ENCODE results near the gene CFAP77. TPM values are rescaled to one million over a fixed set of nuclear protein-coding genes. Genes with fewer than 3 reads are reported as not detected.

The CFAP77 gene
- total RNA-seq, 4 donors from 2014 or later = 0.44 TPM; not detected in 3

DNA sequence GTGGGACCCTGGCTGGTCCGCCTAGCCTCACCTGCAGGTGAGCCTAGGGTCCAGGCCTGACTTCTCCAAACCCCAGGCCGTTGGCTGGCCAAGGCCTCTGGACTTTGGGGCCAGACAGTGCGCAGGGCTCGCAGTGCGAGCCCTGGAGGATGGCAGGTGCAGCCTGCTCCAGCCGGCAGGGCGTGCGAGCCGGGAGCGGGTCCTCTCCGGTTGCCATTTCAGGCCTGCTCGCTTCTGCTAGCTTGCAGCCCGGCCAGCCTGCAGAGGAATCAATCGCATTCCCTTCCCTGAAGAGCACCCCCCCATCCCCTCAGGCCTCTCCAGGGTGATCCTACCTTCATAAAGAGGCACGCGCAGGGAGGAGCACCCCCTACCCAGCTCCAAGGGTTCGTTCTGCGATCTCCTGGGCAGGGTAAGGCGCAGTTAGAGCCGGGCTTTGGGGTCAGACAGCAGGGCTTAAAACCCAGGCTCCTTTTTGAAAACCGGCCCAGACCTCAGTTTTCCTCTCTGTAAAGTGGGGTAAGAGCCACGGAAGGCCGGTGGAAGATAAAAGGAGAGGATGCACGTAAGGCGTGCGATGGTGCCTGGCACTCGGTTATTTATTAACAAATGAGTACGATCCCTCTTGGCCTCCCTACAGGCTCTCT is 178.6 kb downstream of the CFAP77 start:
- H3K9me3 ChIP-seq = no peaks in the 10 kb centered on the region
- peaks cover 0 to 16% of the 10 kb centered on the region in 2 donors for H3K4me1 ChIP-seq
- TF ChIP-seq POLR2A (IDR thresholded peaks at IDR 0.05) = no peak
- TF ChIP-seq, protein P1, sequence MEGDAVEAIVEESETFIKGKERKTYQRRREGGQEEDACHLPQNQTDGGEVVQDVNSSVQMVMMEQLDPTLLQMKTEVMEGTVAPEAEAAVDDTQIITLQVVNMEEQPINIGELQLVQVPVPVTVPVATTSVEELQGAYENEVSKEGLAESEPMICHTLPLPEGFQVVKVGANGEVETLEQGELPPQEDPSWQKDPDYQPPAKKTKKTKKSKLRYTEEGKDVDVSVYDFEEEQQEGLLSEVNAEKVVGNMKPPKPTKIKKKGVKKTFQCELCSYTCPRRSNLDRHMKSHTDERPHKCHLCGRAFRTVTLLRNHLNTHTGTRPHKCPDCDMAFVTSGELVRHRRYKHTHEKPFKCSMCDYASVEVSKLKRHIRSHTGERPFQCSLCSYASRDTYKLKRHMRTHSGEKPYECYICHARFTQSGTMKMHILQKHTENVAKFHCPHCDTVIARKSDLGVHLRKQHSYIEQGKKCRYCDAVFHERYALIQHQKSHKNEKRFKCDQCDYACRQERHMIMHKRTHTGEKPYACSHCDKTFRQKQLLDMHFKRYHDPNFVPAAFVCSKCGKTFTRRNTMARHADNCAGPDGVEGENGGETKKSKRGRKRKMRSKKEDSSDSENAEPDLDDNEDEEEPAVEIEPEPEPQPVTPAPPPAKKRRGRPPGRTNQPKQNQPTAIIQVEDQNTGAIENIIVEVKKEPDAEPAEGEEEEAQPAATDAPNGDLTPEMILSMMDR (IDR thresholded peaks at IDR 0.05) = no peak
- WGBS, 2 donors = 13% methylated on average over 9 to 26 of the region's 28 CpGs
- DNase-seq = no peak
- peaks cover under 1 to 5% of the 10 kb centered on the region in 2 donors for H3K36me3 ChIP-seq
- H3K4me3 ChIP-seq (replicated peaks in 1 of 3) = no peak overlapping the region
- intact Hi-C loops (cut with DNase I) = no loop called here
- no peak overlapping the region for H3K27ac ChIP-seq
- peaks cover 51% of the 10 kb centered on the region for H3K27me3 ChIP-seq

DNA sequence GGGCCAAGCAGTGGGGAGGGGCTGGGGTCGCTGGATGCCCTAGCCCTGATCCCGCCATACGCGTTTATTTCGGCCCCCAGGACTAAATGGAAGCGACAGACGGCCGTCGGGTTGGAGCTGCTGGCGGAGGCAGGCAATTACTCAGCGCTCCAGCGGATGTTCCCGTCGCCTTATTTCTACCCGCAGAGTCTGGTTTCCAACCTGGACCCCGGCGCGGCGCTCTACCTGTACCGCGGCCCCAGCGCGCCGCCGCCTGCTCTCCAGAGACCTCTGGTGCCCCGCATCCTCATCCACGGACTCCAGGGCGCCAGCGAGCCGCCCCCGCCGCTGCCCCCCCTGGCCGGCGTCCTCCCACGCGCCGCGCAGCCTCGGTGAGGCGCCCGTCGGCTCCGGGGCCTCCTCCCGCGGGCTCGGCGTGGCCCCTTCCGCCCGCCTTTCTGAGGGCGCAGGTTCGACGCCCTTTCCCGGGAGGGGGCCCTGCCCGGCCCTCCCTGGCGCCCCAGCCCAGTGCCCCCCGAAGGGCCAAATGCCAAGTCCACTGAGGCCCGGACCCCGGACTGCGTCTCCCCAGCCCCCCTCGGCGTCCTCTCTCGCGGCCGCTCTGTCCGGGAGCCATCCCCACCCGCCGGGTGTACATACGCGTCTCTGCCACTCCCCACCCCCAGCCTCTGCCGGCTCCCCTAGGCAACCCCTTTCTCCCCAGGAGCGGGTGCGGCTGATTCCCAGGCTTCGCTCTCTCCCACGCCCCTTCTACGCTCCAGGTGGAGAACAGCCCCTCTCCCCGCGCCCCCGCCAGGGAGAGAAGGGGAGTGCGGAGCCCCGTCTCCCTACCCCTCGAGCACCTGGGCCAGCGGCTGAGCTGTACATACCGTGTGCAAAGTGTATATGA is 179.4 kb downstream of the CFAP77 start:
- Histone ChIP-seq H3K9me3 (no peaks in the 10 kb centered on the region), H3K4me3 (replicated peaks in 1 of 3) (no peak overlapping the region), H3K27ac (no peak overlapping the region), H3K27me3 (peaks cover 47% of the 10 kb centered on the region), H3K4me1 (peaks cover 0 to 16% of the 10 kb centered on the region in 2 donors), H3K36me3 (peaks cover 8 to 13% of the 10 kb centered on the region in 2 donors)
- DNase-seq = no peak
- intact Hi-C loops (cut with DNase I) = no loop called here
- TF ChIP-seq, protein P1 (IDR thresholded peaks at IDR 0.05) = no peak
- TF ChIP-seq POLR2A (IDR thresholded peaks at IDR 0.05) = no peak
- WGBS, 2 donors = 4 to 6% methylated on average over 13 to 29 of the region's 83 CpGs

DNA sequence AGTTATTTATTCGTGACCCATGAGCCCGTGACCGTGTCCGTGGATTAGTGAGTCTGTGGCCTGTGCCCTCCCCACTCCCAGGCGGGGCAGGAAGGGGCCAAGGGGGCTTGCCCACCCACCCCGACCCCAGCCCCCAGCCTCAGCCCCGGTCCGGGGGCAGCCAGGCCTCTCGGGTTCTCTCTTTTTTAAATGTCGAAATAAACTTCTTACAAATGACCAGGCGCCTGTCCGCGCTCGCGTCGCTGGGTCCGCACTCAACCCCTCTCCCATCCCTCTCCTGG is 180.0 kb downstream of the CFAP77 start:
- whole genome bisulfite sequencing, 2 donors = 4% methylated on average over 10 to 15 of the region's 17 CpGs
- H3K4me3 ChIP-seq (replicated peaks in 1 of 3) = no peak overlapping the region
- TF ChIP-seq POLR2A (IDR thresholded peaks at IDR 0.05) = no peak
- TF ChIP-seq, protein P1 (IDR thresholded peaks at IDR 0.05) = no peak
- intact Hi-C loops (cut with DNase I) = no loop called here
- no peak overlapping the region for H3K27ac ChIP-seq
- H3K4me1 ChIP-seq = peaks cover 0 to 16% of the 10 kb centered on the region in 2 donors
- no peaks in the 10 kb centered on the region for H3K9me3 ChIP-seq
- peaks cover 41% of the 10 kb centered on the region for H3K27me3 ChIP-seq
- peaks cover 14 to 18% of the 10 kb centered on the region in 2 donors for H3K36me3 ChIP-seq
- DNase-seq = no peak

DNA sequence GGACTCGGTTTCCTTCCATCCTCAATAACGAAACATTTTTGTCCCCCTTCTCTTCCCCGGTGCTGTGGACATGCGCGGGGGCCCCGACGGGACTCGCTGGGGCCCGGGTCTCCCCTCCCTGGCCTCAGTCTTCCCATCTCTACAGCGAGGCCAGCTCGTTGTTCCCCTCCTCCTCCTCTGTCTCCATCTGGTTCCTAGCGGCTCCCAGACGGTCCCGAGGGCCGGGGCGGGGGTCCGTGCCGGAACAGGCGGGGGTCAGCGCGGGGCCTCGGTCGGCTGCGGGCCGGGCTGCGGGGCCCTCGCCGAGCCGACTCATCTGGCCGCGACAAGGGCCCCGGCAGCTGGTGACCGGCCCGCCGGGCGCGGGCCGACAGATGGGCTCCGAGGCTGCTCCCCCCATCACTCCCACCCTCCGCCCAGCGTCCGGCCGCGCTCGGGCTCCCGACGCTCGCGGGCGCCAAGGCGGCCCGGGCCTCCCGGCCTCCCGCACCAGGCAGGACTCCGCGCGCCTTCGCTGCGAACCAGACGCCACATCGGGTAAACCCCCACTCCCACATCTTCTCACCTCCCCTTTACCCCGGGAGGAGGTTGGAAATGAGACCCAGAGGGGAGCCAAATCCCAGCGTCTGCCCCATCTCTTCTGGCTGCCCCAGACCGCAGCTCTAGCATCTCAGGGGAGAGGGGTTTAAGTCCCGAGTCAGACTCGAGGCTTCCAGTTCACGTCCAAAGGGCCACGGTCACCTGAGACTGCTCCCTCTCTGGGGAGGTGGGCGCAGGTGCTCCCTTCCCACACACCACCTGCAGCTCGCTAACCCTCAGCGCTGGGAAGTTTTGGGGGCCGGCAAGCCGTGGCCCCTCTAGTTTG is 180.5 kb downstream of the CFAP77 start:
- 3 to 6% methylated on average over 44 to 63 of the region's 73 CpGs for WGBS, 2 donors
- intact Hi-C loops (cut with DNase I) = no loop called here
- TF ChIP-seq, protein P1 (IDR thresholded peaks at IDR 0.05) = no peak
- no peak for TF ChIP-seq POLR2A (IDR thresholded peaks at IDR 0.05)
- Histone ChIP-seq H3K36me3 (peaks cover 16 to 23% of the 10 kb centered on the region in 2 donors), H3K4me3 (replicated peaks in 1 of 3) (no peak overlapping the region), H3K27ac (no peak overlapping the region), H3K4me1 (peaks cover 0 to 16% of the 10 kb centered on the region in 2 donors), H3K9me3 (no peaks in the 10 kb centered on the region), H3K27me3 (peaks cover 36% of the 10 kb centered on the region)
- DNase-seq = no peak
